ENCODE results near the gene CAMKK1.
"Not testable (repeated sequence)": the region's sequence is repeated elsewhere in the genome, so short reads cannot be mapped to it uniquely, and the experiment has no call there.

The CAMKK1 gene

GRCh38 chr17:3866276-3866675 lies 26.6 kb downstream of the CAMKK1 start:
- no peak for TF ChIP-seq Cebpa-rat (IDR thresholded peaks at IDR 0.05)
- H3K9ac ChIP-seq: no peak overlapping the region
- peaks cover 0 to 8% (median 2%) of the 10 kb centered on the region in 11 experiments; a peak in 5 of 22 replicates for H3K36me3 ChIP-seq
- peaks cover 23 to 58% (median 48%) of the 10 kb centered on the region in 10 experiments for H3K4me1 ChIP-seq
- no peaks in the 10 kb centered on the region for H4K20me1 ChIP-seq
- H3K27me3 ChIP-seq: no peaks in the 10 kb centered on the region
- H3K4me2 ChIP-seq: peak overlapping the region in 9 of 11 experiments; percentile 68 to 84 (median 77); a peak in 9 of 22 replicates
- H3K27ac ChIP-seq: 0 out of 22 replicates have a peak overlapping the region, but pooled peaks of 1 of the 11 experiments have one; percentile 50
- no peak overlapping the region for H3K4me3 ChIP-seq
- no peaks in the 10 kb centered on the region for H3K9me3 ChIP-seq (replicated peaks in 1 of 11)

- no peak for TF ChIP-seq Cebpa-rat (IDR thresholded peaks at IDR 0.05)
Observed at GRCh38 chr17:3865176-3865575, 27.7 kb downstream of the CAMKK1 start.

DNA sequence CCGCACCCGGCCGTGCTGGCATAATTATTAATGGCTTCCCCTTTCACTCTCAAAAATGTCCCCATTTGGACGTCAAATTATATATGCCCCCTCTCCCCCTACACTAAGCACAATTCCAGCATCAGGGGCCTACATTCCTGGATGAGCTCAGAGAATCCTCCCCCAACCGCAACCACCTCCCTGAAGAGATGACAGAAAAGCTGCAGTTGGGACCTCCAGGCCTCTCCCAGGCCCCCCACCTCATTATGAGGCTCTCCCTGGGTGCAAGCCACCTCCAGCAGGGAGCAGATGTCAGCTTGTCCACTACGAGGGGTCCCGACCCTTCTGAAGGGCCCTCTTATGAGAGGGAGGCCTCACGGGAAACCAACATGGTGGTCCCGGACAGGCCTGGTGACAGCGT lies 28.3 kb downstream of the CAMKK1 start:
- no peaks in the 10 kb centered on the region for H4K20me1 ChIP-seq
- no peaks in the 10 kb centered on the region for H3K27me3 ChIP-seq
- no peaks in the 10 kb centered on the region for H3K9me3 ChIP-seq (replicated peaks in 1 of 11)
- peaks cover 15 to 42% (median 33%) of the 10 kb centered on the region in 10 experiments for H3K4me1 ChIP-seq
- peak overlapping the region; percentile 64 to 84 (median 74) for H3K4me2 ChIP-seq
- peak overlapping the region in 8 of 11 experiments; percentile 9 to 50 (median 36); a peak in 8 of 22 replicates for H3K27ac ChIP-seq
- TF ChIP-seq Cebpa-rat (IDR thresholded peaks at IDR 0.05): no peak
- H3K9ac ChIP-seq: peak overlapping the region in 7 of 11 experiments; percentile 0 to 54 (median 39); a peak in 11 of 22 replicates
- H3K4me3 ChIP-seq: no peak overlapping the region
- peaks cover 0 to 15% (median 12%) of the 10 kb centered on the region in 11 experiments; a peak in 7 of 22 replicates for H3K36me3 ChIP-seq

More at GRCh38 chr17:3865176-3865575, 27.7 kb downstream of the CAMKK1 start:
- peaks cover 0 to 15% (median 12%) of the 10 kb centered on the region in 11 experiments; a peak in 7 of 22 replicates for H3K36me3 ChIP-seq
- no peak overlapping the region for H3K4me3 ChIP-seq
- no peaks in the 10 kb centered on the region for H3K9me3 ChIP-seq (replicated peaks in 1 of 11)
- peaks cover 15 to 49% (median 38%) of the 10 kb centered on the region in 10 experiments for H3K4me1 ChIP-seq
- H3K27me3 ChIP-seq: no peaks in the 10 kb centered on the region
- peak overlapping the region in 8 of 11 experiments; percentile 9 to 50 (median 36); a peak in 11 of 22 replicates for H3K27ac ChIP-seq
- H3K9ac ChIP-seq: peak overlapping the region in 10 of 11 experiments; percentile 0 to 54 (median 32); a peak in 14 of 22 replicates
- H3K4me2 ChIP-seq: peak overlapping the region; percentile 64 to 84 (median 74)
- H4K20me1 ChIP-seq: no peaks in the 10 kb centered on the region

DNA sequence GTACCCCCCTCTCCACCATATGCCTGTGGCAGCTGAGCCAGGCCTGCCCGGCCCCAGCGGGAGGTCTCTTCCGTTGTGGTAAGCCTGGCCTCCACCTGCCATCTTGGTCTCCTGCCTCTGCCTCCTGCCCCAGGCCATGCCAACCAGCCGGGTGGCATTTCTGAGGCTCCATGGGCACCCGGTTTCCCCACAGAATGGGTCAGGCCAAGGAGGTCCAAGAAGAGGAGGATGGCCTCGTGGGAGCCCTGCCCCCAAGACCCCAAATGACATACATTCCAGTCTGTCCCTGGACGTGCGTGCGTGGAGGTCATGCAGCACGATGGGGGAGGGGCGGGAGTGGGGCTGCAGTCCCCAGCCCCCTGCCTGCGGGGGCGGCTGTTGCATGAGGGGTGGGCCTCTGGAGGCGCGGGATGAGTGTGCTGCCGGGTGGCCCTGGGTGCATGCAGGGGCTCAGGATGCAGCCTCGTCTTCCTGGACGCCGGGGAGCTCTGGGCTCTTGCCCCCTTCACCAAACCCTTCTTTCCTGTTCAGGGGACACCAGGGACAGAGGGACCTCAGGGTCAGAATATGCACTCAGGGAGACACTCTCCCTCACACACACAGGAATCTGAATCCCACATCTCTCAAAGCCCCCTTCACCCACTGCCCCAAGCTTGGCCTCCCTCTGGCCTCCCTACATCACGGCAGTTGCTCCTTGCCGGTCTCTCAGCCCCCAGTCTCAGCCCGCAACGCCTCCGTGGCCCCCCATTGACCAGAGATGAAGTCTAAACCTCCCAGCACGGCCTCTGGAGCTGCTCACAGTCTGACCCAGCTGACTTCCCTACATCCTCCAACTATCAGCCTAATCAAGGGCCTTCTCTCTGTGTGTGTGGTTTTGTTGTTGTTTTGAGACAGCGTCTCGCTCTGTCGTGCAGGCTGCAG lies 30.8 kb downstream of the CAMKK1 start:
- Histone ChIP-seq H3K27me3 (no peaks in the 10 kb centered on the region), H3K4me2 (no peak overlapping the region), H3K9ac (0 out of 22 replicates have a peak overlapping the region, but pooled peaks of 1 of the 11 experiments have one; percentile 31), H3K9me3 (replicated peaks in 1 of 11) (no peaks in the 10 kb centered on the region), H3K36me3 (peaks cover 0 to 15% (median 12%) of the 10 kb centered on the region in 11 experiments; a peak in 7 of 22 replicates), H3K4me1 (peaks cover 15 to 29% (median 24%) of the 10 kb centered on the region in 10 experiments), H4K20me1 (no peaks in the 10 kb centered on the region), H3K4me3 (no peak overlapping the region), H3K27ac (no peak overlapping the region)
- no peak for TF ChIP-seq Cebpa-rat (IDR thresholded peaks at IDR 0.05)

- H3K4me1 ChIP-seq: peaks cover 15 to 23% (median 19%) of the 10 kb centered on the region in 10 experiments
- no peak for TF ChIP-seq Cebpa-rat (IDR thresholded peaks at IDR 0.05)
Observed at GRCh38 chr17:3860939-3861700, 31.7 kb downstream of the CAMKK1 start.

GRCh38 chr17:3859940-3860339 lies 32.9 kb downstream of the CAMKK1 start:
- H3K36me3 ChIP-seq: peaks cover 0 to 15% (median 12%) of the 10 kb centered on the region in 11 experiments; a peak in 7 of 22 replicates
- no peak for TF ChIP-seq Cebpa-rat (IDR thresholded peaks at IDR 0.05)
- no peaks in the 10 kb centered on the region for H4K20me1 ChIP-seq
- H3K9me3 ChIP-seq (replicated peaks in 1 of 11): no peaks in the 10 kb centered on the region
- no peak overlapping the region for H3K4me3 ChIP-seq
- H3K9ac ChIP-seq: no peak overlapping the region
- no peak overlapping the region for H3K27ac ChIP-seq
- no peaks in the 10 kb centered on the region for H3K27me3 ChIP-seq
- H3K4me1 ChIP-seq: peaks cover 6 to 12% (median 7%) of the 10 kb centered on the region in 10 experiments
- no peak overlapping the region for H3K4me2 ChIP-seq

More at GRCh38 chr17:3860939-3861700, 31.7 kb downstream of the CAMKK1 start:
- Histone ChIP-seq H3K9me3 (replicated peaks in 1 of 11) (no peaks in the 10 kb centered on the region), H3K4me2 (no peak overlapping the region), H3K27me3 (no peaks in the 10 kb centered on the region), H3K4me3 (no peak overlapping the region), H3K27ac (no peak overlapping the region), H4K20me1 (no peaks in the 10 kb centered on the region), H3K36me3 (peaks cover 0 to 15% (median 12%) of the 10 kb centered on the region in 11 experiments; a peak in 7 of 22 replicates), H3K9ac (no peak overlapping the region; a peak in 1 of 22 replicates)

GRCh38 chr17:3857261-3858105 lies 35.4 kb downstream of the CAMKK1 start:
- Histone ChIP-seq H3K4me2 (no peak overlapping the region), H4K20me1 (no peaks in the 10 kb centered on the region), H3K36me3 (peaks cover 0 to 15% (median 12%) of the 10 kb centered on the region in 11 experiments; a peak in 7 of 22 replicates), H3K27ac (no peak overlapping the region), H3K9ac (no peak overlapping the region), H3K27me3 (no peaks in the 10 kb centered on the region), H3K4me1 (peaks cover 0 to 7% (median 6%) of the 10 kb centered on the region in 10 experiments; a peak in 16 of 20 replicates), H3K9me3 (replicated peaks in 1 of 11) (no peaks in the 10 kb centered on the region), H3K4me3 (no peak overlapping the region)
- TF ChIP-seq Cebpa-rat (IDR thresholded peaks at IDR 0.05): no peak

- not testable (repeated sequence) for H3K27ac ChIP-seq; H3K9ac ChIP-seq; H4K20me1 ChIP-seq; H3K9me3 ChIP-seq (replicated peaks in 1 of 11); H3K4me2 ChIP-seq; H3K27me3 ChIP-seq; H3K36me3 ChIP-seq; H3K4me3 ChIP-seq
- peaks cover 0 to 12% (median 9%) of the 10 kb centered on the region in 10 experiments; a peak in 16 of 20 replicates for H3K4me1 ChIP-seq
Observed at GRCh38 chr17:3854204-3854603, 38.6 kb downstream of the CAMKK1 start.

Measured in BLaER1 treated with 17β-estradiol and CSF1 and Interleukin-3, amounts not matched to agents 10 nM and 100 nM (cell line).